Activated T-helper 9 cell treated with anti-CD3 and anti-CD28 coated beads, Interleukin-2, amount 50 U/mL, for 16 hours (primary cell): ENCODE measurements around the gene ITGA7.

ENCODE experiments used
- DNase-seq: peaks from one replicate; pipeline ENCODE4 v3.0.0-alpha.2; 2020; ENCODE audit warnings: low read depth

The ITGA7 gene

DNA sequence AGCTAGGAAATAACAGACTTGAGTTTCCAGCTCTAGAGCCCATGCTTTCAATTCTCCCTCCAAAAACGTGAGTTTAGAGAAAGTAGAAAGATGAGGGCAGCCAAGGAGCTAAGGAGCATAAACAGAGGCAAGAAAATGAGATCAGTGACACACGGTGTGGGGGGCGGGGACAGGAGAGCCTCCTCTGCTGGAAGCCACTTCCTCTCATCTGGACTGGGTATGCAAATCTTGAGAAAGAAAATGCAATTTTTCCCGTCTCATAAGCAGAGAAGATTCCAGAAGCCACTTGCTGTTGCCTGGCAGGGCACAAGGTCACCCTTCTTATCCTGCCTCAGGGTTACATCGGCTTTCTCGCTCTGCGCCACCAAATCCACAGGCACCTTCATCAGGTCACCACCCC, 65.0 kb downstream of the ITGA7 start:
- DNase-seq: no peak

DNA sequence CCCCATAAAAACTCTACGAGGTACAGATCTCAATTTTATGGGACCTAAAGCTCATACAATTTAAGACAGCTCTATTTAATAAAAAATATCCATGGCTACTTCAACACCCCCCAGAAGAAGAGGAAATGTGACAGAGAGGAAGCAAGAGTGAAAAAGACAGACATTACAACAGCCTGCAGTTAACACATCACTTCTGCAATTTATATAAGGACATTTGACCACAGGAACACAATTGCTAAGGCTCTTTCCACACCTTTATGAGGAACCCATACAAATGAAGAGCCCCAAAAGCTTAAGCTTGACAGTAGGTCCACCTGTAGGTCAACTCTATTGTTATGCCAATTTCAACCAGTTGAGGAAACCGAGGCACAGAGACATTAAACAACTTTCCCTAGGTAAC, 65.4 kb downstream of the ITGA7 start:
- DNase-seq: no peak

DNA sequence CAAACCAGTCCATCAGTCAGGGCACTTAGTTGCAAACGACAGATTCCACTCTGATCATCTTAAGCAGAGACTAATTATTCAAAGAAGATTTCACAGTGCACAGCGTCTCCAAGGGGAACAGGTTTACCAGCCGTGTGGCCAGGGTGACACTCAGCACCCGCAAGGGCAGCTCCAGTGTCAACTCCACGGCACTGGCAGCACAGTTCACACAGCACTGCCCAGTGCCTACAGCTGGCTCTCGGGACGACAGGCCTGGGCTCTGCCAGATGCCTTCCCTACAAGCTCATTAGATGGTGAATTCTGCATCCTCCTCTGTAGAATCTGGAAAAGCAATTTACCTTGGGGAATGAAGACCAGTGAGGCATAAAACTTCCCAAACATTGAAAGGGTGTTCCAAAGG, 66.1 kb downstream of the ITGA7 start:
- no peak for DNase-seq

DNA sequence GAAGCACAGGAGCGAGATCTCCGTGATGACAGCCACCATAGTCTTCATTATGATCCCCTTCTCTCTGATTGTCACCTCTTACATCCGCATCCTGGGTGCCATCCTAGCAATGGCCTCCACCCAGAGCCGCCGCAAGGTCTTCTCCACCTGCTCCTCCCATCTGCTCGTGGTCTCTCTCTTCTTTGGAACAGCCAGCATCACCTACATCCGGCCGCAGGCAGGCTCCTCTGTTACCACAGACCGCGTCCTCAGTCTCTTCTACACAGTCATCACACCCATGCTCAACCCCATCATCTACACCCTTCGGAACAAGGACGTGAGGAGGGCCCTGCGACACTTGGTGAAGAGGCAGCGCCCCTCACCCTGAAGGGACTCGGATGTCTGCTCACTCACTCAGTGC, 70.2 kb downstream of the ITGA7 start:
- DNase-seq: no peak

DNA sequence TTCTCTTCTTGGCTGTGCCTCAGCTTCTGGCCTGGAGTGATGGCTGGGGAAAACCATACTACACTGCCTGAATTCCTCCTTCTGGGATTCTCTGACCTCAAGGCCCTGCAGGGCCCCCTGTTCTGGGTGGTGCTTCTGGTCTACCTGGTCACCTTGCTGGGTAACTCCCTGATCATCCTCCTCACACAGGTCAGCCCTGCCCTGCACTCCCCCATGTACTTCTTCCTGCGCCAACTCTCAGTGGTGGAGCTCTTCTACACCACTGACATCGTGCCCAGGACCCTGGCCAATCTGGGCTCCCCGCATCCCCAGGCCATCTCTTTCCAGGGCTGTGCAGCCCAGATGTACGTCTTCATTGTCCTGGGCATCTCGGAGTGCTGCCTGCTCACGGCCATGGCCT, 70.9 kb downstream of the ITGA7 start, which contains the start of gene OR10P1:
OR10P1 (plus strand) TSS at position 40 of the 400 bp plus-strand sequence; CDS start at position 40, 0 bp downstream.
- no peak for DNase-seq

DNA sequence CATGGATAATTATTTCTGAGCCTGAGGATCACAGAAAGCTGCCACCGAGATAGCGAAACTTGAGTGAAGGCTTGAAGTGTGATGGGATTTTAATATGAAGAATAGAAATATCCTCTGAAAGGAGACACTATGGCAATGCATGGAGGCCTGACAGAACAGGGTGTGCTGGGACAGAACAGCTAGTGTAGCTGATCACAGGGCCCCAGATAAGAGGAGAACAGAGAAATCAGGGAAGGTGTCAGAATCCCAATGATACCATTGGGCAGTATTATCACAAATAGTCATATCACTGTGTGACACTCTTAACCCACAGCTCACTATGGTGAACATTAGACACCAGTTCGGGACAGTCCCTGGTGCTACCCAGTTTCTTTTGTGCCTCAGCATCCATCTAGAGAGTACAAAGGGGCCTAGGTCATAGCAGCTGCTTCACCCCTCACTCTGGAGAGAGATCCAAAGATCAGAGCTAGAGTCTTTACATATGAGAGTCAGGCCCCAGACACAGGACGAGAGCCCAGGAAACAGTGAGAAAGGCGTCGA, 71.5 kb downstream of the ITGA7 start:
- DNase-seq: no peak
